HG03565 (cell line): Measurements from ENCODE around the gene SLC41A3.
"Not testable (repeated sequence)": the region's sequence is repeated elsewhere in the genome, so short reads cannot be mapped to it uniquely, and the experiment has no call there.

ENCODE experiments used
- ATAC-seq: cut with Tn5 transposase; IDR thresholded peaks from one replicate; pipeline ENCODE4 v1.9.1; 2021; ENCODE audit warnings: mild to moderate bottlenecking, moderate library complexity; ENCODE audit not compliant: unreplicated experiment

SLC41A3 gene

GRCh38 chr3:126056088-126056487 lies 27.8 kb downstream of the SLC41A3 start:
- ATAC-seq, result no peak

GRCh38 chr3:126054870-126055269 lies 29.1 kb downstream of the SLC41A3 start:
- no peak for ATAC-seq

DNA sequence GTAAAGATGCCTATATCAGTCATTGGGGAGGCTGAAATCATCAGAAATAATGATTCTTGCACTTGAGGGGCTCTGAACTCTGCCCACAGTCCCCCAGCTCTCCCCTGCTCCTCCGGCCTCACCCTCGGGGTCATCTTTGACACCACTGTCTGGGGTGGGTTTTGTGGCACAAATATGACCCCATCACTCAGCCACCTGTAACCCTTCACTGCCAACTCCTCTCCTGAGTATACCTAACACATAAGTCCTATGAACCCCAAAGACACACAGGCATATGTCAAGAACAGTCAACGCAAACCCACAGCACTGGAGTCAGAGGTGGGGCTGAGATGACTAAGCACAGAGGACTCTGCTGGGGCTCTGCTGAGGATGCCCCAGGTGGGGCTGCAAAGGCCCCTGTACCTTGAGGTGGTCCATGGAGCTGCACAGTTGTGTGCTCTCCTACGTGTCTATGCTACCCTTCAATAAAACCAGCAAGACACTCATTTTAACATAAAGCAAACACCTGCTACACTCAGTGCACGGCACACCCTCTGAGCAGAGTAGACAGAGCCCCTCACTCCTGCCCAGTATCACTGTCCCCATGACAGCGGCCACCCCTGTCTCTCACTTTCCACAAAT lies 29.9 kb downstream of the SLC41A3 start:
- ATAC-seq, result no peak

DNA sequence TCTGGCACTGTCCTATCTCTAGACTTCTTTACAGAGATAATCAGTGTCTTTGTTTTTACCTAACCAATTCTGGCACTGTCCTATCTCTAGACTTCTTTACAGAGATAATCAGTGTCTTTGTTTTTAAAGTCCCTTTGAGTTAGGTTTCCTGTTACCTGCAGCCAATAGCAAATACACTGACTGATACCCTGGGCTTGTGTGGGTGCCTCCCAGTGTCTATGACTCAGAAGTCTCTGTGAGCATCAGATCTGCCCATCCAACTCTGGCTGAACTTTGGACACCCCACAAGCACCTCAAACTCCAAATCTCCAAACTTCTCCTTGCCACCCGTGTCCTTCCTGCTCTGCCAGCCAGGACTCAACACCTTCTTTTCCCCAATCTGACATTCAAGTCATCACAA lies 30.4 kb downstream of the SLC41A3 start:
- no peak for ATAC-seq

DNA sequence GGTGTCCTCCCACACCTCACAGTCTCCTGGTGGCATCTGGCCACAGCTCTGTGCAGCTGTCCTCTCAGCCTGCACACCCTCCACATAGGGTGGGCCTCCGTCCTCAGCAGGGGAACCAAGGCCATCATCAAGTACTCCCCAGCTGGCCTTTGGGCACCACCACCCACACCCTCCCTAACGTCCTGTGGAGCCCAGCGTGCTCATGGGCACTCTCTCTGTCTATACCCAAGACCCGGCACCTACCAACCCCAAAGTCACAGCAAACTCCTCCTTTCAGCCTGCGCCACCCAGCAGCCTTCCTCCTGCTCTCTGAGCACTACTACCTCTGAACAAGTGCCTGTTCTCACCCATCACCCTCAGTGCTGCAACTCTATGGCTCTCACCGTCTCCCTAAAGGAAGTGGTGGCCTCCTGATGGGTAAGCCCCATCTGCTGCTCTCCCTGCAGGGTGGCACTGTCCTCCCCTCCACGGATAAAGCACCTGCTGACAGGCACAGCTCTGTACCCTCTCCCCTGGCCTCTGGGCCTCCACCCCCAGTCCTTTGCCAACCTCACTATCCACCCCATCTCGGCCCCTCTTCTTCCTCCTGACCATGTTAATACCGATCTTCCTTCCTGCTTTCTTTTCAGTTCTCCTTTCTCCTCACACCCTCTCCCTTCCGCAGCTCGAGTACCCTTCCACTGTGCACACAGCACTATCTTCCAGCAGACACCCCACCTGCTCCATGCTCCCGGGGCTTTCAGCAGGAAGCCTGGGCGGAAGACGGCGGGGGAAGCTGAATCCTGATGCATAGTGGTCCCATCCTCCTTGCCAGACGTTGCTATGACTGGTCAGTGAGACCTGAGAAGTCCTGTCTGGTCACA lies 31.5 kb downstream of the SLC41A3 start:
- no peak for ATAC-seq

DNA sequence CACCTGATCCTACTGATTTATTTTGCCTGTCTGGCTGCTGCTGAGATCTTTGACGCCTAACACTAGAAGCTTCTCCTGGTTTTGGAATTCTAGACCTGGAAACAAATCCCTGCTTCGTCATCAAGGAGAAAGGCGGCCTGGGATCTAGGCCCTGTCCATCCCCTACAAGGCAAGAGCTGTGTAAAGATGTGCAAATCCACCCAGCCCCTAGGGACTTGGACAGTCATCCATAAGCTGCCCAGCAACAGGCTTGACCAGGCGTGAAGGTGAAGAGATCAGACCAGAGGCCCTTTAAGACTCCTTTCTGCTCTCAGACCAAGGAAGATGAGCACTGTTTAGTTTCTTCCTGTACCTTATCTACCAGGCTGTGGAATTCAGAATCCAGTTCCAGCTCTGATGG lies 32.2 kb downstream of the SLC41A3 start:
- no peak for ATAC-seq

- no peak for ATAC-seq
Observed at GRCh38 chr3:126051234-126051633, 32.7 kb downstream of the SLC41A3 start.

- ATAC-seq, result no peak
Observed at GRCh38 chr3:126050626-126051025, 33.3 kb downstream of the SLC41A3 start.

- no peak for ATAC-seq
Observed at GRCh38 chr3:126050050-126050392, 33.9 kb downstream of the SLC41A3 start.

DNA sequence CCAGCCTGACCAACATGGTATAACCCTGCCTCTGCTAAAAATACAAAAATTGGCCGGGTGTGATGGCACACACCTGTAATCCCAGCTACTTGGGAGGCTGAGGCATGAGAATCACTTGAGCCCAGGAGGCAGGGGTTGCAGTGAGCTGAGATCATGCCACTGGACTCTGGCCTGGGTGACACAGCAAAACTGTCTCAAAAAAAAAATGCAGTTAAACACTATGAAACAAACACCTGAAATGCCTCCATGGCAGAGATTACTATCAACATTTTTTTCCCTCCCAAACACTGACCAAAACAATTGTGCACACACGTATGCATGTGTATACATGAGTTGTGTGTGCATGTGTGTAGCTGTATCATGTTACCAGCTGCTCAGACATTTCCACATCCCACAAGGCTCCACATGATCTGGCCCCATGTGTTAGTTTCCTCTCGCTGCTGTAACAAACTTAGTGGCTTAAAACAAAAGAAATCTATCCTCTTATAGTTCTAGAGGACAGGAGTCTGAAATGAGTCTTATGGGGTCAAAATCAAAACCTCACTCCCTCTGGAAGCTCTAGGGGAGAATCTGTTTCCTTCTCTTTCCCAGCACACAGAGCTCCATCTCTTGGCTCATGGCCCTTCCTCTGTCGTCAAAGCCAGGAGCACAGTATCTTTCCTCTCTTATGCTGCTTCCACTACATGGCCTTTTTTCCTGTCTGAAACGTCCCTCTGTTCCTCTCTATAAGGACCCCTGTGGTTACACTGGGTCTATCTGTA lies 34.5 kb downstream of the SLC41A3 start:
- no peak for ATAC-seq

- no peak for ATAC-seq
Observed at GRCh38 chr3:126040386-126040785, 43.5 kb downstream of the SLC41A3 start.

DNA sequence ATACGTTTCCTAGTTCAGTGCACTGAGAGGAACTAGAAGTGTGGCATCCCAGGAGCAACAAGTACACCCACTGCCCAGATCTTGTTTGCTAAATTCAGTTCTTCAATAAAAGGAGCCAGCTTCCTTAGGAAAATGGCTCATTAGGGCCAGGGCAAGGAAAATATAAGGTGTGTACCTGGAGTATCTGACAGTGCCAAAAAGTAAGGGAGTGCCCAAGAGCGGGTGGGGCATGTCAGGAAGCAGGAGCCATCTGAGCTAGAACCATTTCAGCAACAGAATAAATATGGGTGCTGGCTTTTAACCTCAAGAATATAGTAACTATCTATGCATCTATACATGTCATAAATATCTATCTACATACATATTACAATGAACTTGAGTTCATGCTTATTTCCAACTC lies 44.1 kb downstream of the SLC41A3 start:
- no peak for ATAC-seq

GRCh38 chr3:126038791-126039190 lies 45.1 kb downstream of the SLC41A3 start:
- not testable (repeated sequence) for ATAC-seq

DNA sequence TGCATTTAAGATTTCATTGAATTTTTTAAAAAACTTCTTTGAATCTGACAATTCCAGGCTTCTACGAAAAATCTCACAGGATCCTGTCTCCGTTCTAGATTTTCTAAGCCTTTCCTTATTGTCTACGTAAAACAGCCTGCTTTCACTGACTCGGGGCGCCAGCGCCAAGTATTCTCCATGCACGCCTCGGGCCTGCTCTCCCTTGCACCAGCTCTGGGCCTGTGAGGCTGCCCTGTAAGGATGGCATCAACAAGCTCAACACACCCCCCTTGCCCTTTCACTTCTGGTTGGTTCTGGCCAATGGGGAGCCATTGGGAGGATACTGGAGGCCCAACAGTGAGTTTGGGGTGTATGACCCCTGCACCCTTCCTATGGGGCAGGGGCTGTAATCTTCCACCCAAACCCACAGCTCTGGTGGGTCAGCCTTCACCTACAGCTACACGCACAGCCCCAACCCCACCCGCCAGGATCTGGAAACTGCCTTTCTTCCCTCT lies 47.8 kb downstream of the SLC41A3 start:
- ATAC-seq, result no peak

DNA sequence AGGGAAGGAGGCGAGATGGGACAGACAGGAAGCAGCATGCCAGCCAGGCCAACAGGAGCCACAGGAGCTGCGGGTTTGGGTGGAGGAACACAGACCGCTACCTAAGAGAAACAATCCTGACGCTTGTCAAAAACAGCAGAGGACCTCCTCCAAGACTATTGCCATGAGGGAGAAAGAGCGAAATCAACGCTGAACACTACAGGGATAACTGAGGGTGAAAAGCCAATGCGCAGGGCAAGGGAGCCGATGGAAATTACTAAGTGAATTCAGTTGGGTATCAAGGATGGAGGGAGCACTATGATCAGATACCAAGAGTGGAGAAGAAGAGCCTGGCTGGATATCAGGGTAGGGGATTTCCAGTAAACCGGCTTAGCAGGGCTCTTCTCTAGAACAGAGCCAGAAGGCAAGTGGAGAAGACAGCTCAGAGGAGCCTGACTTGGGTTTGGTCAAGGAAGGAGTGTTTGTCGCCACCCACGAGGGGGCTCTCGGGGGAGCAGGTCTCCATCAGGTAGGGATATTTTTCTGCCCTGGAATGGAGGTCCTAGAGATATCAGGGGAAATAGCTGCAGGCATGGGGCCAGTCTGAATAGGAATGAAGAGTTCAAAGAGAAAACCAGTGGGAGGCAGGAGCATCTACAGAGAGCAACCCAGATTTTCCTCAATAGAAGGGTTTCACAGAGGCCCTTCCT lies 48.4 kb downstream of the SLC41A3 start:
- no peak for ATAC-seq

DNA sequence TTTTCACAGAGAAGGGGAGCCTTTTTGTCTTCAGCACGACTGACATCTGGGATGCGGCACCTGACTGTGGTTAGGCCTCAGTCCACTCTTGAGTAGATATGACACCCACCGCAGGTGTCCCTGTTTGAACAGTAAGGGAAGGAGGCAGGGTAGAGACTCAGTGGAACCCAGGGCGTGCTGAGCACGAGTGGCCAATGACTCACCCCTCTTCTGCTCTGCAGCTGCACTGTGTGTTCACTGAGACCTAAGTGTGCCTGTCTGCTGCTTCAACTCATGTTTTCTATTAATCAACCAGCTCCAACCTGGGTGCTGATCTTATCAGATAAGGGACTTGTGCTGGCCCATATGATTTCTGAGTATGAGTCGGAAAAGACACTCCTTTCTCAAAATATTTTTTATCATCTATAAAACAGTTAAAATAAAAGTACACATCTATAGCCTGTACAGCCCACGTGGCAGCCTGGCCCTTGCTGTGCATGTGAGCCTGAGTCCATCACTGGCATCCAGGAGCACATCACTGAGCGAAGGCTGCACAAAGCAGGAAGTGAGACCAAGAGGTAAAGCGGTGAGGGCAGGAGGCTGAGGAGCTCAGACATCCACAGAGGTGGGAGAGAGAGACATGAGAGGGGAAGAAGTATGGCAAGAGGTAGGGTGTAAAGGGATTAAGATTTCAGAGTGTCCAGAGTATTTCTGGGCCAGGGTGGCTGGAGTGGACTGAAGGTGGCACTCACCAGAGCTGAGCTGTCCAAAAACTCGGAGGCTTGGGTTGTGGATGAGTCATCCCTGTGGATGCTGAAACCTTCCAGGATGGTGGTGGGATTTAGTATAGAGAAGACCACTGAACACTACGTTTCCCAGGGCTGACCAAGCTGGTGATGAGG lies 49.2 kb downstream of the SLC41A3 start:
- ATAC-seq, result no peak

DNA sequence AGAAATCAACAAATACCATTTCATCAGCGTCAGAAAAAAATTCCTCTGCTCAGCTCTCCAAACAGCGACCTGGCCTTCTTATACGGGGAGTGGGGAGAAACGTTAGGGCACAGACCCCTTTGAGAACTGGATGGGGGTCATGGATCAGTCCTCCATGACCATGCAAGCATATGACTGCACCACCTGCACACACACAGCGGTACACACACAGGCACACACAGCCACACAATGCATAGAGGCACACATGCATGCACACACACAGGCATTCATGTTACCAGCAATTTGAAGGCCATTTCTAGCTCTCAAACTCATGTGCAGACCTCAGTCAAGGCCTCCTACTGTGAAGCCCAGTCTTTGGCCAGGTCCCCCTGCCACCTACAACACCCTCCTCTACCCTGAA lies 50.2 kb downstream of the SLC41A3 start:
- no peak for ATAC-seq

DNA sequence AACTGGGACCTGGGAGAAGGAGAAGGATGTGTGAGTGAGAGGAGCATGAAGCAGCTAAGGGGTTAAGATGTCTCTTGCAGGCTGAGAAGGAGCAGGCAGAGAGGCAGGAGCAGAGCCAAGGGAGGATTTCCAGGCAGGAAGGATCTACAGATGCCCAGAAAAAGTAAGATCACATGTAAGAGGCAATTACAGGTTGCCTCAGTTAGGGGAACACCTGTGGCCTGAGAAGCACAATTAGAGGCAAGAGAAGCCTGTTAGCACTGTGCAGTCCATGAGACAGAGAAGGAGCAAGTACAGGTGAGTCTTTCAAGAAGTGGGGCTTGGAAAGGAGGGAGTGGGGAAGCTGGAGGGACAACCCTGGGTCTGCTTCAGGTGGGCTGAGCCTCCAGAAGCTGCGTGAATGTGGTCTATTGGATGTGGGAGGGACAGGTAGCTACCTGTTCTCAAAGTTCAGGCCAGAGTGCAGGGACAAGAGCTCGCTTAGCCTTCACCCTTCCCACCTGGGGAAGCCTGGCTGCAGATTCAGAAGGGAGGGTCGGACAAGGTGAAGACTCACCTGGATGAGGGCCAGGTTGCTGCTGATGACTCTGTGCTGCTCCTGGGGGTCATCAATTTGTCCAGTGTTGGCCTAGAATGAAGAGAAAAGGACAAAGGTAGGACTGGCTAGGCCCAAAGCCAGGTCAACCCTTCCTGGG lies 50.7 kb downstream of the SLC41A3 start:
- no peak for ATAC-seq

DNA sequence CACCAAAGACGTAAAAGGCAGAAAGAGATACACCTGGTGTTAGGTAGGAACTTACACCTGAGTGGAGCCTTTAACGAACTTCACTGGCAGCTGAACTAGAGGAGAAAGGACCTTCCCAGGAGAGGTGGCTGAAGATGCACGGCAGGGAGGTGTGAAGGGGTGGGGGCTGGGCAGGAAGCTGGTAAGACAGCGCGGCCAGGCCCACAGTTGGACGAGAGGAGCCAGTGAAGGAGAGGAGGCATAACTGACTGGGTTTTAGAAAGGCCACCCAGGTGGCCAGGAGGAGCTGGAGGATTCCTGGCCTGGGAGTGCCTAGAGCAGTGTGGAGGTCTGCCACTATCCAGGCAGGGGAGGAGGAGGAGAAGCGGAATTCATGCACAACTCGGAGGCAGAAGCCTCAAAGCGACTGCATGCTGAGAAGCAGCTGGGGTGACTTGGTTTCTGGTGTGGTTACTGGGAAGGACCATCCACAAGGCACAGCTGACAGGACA lies 51.9 kb downstream of the SLC41A3 start:
- no peak for ATAC-seq
